HTR-8/SVneo (cell line): ENCODE results near the gene EPB41L4A.

Experiments used
- DNase-seq: peaks from one replicate; pipeline ENCODE4 v3.0.0; 2011; ENCODE audit warnings: low spot score, mixed read lengths; ENCODE audit not compliant: insufficient read length
- FAIRE-seq: peaks from 2 replicates; lab custom pipeline; 2011; peaks lifted over from hg19 to GRCh38; lab: Jason Lieb, UNC

EPB41L4A gene

GRCh38 chr5:112270299-112271293 lies 148.5 kb downstream of the EPB41L4A start:
- DNase-seq (no peak), FAIRE-seq (no peak)

- FAIRE-seq (no peak), DNase-seq (no peak)
Measured at GRCh38 chr5:112267231-112267630, 151.8 kb downstream of the EPB41L4A start.

- FAIRE-seq (no peak), DNase-seq (no peak)
Measured at GRCh38 chr5:112264666-112265065, 154.4 kb downstream of the EPB41L4A start.

- no peak for FAIRE-seq
- no peak for DNase-seq
Measured at GRCh38 chr5:112264151-112264550, 154.9 kb downstream of the EPB41L4A start.

- FAIRE-seq (no peak), DNase-seq (no peak)
Measured at GRCh38 chr5:112263469-112263868, 155.6 kb downstream of the EPB41L4A start.

GRCh38 chr5:112258571-112258970 lies 160.5 kb downstream of the EPB41L4A start:
- no peak for FAIRE-seq
- DNase-seq: no peak

GRCh38 chr5:112257976-112258375 lies 161.1 kb downstream of the EPB41L4A start:
- DNase-seq (no peak), FAIRE-seq (no peak)

GRCh38 chr5:112257005-112257404 lies 162.1 kb downstream of the EPB41L4A start:
- FAIRE-seq: no peak
- no peak for DNase-seq

GRCh38 chr5:112254303-112254702 lies 164.8 kb downstream of the EPB41L4A start:
- DNase-seq (no peak), FAIRE-seq (no peak)

- no peak for DNase-seq
Measured at GRCh38 chr5:112253478-112254250, 165.4 kb downstream of the EPB41L4A start.

GRCh38 chr5:112250551-112250950 lies 168.5 kb downstream of the EPB41L4A start:
- DNase-seq (no peak), FAIRE-seq (no peak)

More at GRCh38 chr5:112253478-112254250, 165.4 kb downstream of the EPB41L4A start:
- FAIRE-seq: no peak

- FAIRE-seq: no peak
- DNase-seq: no peak
Measured at GRCh38 chr5:112248623-112249022, 170.5 kb downstream of the EPB41L4A start.

GRCh38 chr5:112247960-112248359 lies 171.1 kb downstream of the EPB41L4A start:
- FAIRE-seq: no peak
- no peak for DNase-seq

- FAIRE-seq: no peak
- no peak for DNase-seq
Measured at GRCh38 chr5:112245656-112246055, 173.4 kb downstream of the EPB41L4A start.

GRCh38 chr5:112239996-112240395 lies 179.1 kb downstream of the EPB41L4A start:
- DNase-seq (no peak), FAIRE-seq (no peak)

GRCh38 chr5:112238473-112238872 lies 180.6 kb downstream of the EPB41L4A start:
- FAIRE-seq: no peak
- DNase-seq: no peak

- DNase-seq: no peak
- FAIRE-seq: no peak
Measured at GRCh38 chr5:112237456-112237855, 181.6 kb downstream of the EPB41L4A start.

- FAIRE-seq: no peak
- no peak for DNase-seq
Measured at GRCh38 chr5:112234000-112234399, 185.1 kb downstream of the EPB41L4A start.

- FAIRE-seq (no peak), DNase-seq (no peak)
Measured at GRCh38 chr5:112232667-112233066, 186.4 kb downstream of the EPB41L4A start.

GRCh38 chr5:112230606-112231005 lies 188.5 kb downstream of the EPB41L4A start:
- DNase-seq: no peak
- FAIRE-seq: no peak

GRCh38 chr5:112228667-112229066 lies 190.4 kb downstream of the EPB41L4A start:
- peak; percentile 66 for DNase-seq
- FAIRE-seq: no peak
